ENCODE data around the gene EI24.

Gene EI24

GRCh38 chr11:125627236-125627910, 58.1 kb downstream of the EI24 start:
- no peak for DNase-seq (ENCODE audit: low spot score)
